CD4-positive, alpha-beta T cell treated with Interleukin-10 for 1 hour (primary cell): ENCODE results near the gene CDKN1A.
A peak's percentile ranks its signal among the peaks of the same experiment; 100 is the strongest.

Experiments
- DNase-seq: peaks from one replicate; pipeline ENCODE4 v3.0.0-alpha.2; 2020

The CDKN1A gene

GRCh38 chr6:36679043-36679833 is 724 bp downstream of the CDKN1A start:
- DNase-seq = peak; percentile 34

DNA sequence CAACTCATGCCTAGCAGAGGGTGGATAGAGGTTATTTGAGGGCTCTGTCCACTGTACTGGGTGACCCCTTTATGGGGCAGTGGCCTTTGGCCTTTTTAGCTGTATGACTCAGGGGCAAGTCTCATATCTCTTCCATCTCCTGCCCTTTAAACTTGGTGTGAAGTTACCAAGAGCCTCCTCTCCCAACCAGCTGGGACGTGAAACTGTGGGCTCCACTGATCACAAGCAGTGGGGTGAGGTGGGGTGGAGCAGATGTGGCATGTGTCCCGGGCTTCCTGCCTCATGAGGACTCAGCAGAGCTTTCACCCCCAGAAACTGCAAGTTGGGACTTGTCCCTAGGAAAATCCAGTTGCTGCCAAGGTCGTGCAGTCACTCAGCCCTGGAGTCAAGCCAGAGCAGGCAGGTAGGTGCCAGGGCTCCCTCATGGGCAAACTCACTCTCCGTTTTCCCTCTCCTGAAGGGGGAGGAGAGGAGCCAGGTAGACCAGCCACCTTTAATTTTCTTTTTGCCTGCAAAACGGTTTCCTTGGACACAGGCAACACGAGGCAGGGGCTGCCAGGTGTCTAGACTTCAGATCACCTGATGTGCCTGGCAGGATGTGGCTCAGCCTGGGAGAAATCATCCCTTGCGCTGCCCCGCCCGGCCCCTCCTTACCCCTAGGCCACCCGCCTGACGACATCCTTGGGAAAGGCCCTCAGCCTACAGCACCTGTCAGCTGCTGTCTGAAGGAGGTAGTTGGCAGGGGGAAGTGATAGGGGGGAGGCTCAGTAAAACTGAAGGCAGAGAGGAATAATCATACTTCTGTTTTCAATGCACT is 4.0 kb downstream of the CDKN1A start:
- DNase-seq = peak; percentile 87

DNA sequence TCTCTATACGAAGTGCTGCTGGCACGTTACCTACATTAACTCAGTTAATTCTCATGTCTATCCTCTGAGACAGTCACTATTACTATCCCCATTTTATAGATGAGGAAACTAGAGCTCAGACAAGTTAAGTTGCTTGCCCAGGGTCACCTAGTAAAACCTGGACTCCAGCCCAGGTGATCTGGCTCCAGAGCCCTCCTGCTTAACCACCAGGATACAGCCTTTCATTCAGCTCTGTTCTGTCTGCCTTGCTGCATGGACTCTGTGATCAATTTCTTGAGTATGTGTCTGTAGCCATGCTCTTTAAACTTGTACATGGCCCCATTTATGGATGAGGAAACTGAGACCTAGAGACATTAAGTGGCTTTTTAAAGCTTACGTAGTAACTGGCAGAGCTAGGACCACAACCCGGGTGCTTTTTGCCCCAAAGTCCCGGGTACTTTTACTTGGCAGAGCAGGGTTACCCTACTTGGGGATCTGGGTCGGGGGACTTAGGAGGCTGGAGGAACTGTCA is 4.7 kb downstream of the CDKN1A start:
- no peak for DNase-seq

- DNase-seq = no peak
Observed at GRCh38 chr6:36683656-36684446, 5.3 kb downstream of the CDKN1A start.

DNA sequence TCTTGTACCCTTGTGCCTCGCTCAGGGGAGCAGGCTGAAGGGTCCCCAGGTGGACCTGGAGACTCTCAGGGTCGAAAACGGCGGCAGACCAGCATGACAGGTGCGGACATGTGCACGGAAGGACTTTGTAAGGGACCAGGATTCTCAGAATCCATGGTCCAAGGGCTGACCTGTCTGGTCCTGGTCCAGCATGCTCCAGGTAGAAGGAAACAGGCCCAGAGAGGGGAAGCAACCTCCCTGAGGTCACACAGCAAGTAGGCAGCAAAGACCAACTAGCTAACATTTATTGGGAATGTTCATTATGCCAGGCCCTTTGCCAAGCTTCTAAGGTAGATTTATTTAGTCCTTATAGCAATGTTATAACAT is 5.9 kb downstream of the CDKN1A start:
- DNase-seq = no peak

DNA sequence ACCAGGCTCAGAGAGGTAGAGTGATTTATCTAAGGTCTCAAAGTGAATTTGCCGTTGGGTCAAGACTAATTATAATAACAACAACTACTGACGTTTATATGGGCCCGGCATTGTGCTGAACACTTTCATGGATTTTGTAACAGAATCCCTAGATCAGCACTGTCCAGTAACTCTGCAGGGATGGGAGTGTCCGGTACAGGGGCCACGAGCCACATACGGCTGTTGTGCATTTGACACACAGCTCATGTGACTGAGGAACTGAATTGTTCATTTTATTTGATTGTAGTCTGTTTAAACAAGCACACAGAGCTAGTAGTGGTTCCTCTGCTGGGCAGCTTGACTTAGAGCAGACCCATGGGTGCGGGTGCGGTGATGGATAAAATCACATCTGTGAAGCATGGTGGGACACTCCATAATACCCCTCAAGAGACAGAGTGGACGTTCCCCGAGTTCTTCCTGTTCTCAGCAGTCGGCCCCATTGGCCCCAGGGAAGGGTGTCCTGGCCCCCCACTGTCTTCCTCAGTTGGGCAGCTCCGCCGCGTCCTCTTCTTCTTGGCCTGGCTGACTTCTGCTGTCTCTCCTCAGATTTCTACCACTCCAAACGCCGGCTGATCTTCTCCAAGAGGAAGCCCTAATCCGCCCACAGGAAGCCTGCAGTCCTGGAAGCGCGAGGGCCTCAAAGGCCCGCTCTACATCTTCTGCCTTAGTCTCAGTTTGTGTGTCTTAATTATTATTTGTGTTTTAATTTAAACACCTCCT is 6.8 kb downstream of the CDKN1A start:
- DNase-seq = peak; percentile 6

DNA sequence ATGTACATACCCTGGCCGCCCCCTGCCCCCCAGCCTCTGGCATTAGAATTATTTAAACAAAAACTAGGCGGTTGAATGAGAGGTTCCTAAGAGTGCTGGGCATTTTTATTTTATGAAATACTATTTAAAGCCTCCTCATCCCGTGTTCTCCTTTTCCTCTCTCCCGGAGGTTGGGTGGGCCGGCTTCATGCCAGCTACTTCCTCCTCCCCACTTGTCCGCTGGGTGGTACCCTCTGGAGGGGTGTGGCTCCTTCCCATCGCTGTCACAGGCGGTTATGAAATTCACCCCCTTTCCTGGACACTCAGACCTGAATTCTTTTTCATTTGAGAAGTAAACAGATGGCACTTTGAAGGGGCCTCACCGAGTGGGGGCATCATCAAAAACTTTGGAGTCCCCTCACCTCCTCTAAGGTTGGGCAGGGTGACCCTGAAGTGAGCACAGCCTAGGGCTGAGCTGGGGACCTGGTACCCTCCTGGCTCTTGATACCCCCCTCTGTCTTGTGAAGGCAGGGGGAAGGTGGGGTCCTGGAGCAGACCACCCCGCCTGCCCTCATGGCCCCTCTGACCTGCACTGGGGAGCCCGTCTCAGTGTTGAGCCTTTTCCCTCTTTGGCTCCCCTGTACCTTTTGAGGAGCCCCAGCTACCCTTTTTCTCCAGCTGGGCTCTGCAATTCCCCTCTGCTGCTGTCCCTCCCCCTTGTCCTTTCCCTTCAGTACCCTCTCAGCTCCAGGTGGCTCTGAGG is 7.6 kb downstream of the CDKN1A start:
- peak; percentile 21 for DNase-seq

GRCh38 chr6:36686668-36687513 is 8.4 kb downstream of the CDKN1A start:
- DNase-seq = peak; percentile 13

GRCh38 chr6:36688063-36688738 is 9.7 kb downstream of the CDKN1A start:
- peak; percentile 16 for DNase-seq

DNA sequence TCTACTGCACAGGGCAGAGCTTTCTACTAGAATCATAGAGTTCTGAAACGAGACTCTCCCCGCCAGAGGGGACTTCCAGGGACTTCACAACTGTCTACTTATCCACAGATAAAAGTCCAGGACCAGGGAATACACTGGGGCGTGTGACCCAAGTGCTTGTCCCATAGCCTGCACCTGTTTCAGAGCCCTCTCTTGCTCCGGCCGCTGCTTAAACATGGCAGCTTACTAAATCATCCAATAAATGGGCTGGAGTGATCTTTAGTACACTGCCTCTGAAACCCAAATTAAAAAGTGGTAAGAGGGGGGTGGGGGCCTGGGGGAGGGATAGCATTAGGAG is 10.2 kb downstream of the CDKN1A start:
- peak; percentile 14 for DNase-seq

DNA sequence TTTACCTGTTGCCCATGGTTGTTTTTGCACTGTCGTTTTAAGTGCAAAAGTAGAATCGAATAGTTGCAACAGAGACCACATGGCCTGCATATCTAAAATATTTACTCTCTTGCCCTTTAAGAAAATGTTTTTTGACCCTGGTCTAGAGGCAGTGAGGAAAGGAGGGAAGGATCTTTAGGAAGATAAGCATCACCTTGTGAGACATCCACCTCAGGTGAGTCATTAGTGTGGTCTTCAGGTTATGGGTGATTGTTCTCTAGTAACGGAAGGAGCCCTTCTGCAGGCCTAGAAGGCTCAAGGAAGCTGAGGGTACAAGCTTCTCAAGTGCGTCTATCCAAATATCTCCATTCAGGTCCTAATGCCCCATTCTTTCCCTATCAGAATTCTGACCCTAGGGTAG is 12.5 kb downstream of the CDKN1A start:
- peak; percentile 10 for DNase-seq

- DNase-seq = no peak
Observed at GRCh38 chr6:36691612-36692011, 13.1 kb downstream of the CDKN1A start.

- peak; percentile 52 for DNase-seq
Observed at GRCh38 chr6:36692220-36692619, 13.7 kb downstream of the CDKN1A start.

- DNase-seq = no peak
Observed at GRCh38 chr6:36692861-36693702, 14.6 kb downstream of the CDKN1A start.

- DNase-seq = no peak
Observed at GRCh38 chr6:36694616-36695015, 16.1 kb downstream of the CDKN1A start.

GRCh38 chr6:36695414-36695813 is 16.9 kb downstream of the CDKN1A start:
- DNase-seq = no peak

- no peak for DNase-seq
Observed at GRCh38 chr6:36697481-36697903, 19.0 kb downstream of the CDKN1A start, which contains the start of gene RAB44. RAB44 (plus strand) TSS chr6:36697826; CDS start chr6:36704236, 6,410 bp downstream.

GRCh38 chr6:36698196-36698595 is 19.7 kb downstream of the CDKN1A start:
- DNase-seq = no peak

GRCh38 chr6:36698871-36699271 is 20.4 kb downstream of the CDKN1A start:
- DNase-seq = no peak
